Measurements from ENCODE around the gene ADAM15. TPM values are rescaled to one million over a fixed set of nuclear protein-coding genes. Genes with fewer than 3 reads are reported as not detected.

Gene ADAM15
- total RNA-seq, 1 donor from 2014 or later = 22.1 TPM

DNA sequence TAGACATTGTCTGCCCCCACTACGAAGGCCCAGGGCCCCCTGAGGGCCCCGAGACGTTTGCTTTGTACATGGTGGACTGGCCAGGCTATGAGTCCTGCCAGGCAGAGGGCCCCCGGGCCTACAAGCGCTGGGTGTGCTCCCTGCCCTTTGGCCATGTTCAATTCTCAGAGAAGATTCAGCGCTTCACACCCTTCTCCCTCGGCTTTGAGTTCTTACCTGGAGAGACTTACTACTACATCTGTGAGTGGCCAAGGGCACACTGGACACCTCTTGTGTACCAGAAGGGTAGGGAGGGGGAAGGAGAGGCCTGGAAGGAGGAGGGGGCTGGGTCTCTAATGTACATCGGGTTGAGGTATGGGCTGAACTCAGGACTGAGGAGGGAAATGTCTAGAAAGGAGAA, 15.7 kb downstream of the ADAM15 start:
- no peak overlapping the region for H3K27ac Mint-ChIP-seq
- peaks cover 30% of the 10 kb centered on the region for H3K4me1 Mint-ChIP-seq (ENCODE audit: low read depth)

DNA sequence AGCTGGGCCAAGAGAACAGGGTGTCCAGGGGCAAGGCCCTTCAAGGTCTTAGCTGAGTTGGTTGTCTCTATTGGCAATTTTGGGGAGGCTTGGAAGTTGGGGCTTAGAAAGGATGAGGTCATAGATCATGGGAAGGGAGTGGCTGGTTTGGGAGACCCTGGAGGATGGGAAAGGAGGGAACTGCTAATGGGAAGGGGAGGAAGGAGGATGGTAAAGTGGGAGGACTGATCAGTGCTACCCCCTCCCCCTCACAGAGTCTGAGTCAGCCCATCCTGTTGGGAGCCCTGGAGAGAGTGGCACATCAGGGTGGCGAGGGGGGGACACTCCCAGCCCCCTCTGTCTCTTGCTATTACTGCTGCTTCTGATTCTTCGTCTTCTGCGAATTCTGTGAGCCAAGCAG, 17.5 kb downstream of the ADAM15 start:
- no peak overlapping the region for H3K4me3 Mint-ChIP-seq (ENCODE audit: low read depth)
- TF ChIP-seq, protein P1, sequence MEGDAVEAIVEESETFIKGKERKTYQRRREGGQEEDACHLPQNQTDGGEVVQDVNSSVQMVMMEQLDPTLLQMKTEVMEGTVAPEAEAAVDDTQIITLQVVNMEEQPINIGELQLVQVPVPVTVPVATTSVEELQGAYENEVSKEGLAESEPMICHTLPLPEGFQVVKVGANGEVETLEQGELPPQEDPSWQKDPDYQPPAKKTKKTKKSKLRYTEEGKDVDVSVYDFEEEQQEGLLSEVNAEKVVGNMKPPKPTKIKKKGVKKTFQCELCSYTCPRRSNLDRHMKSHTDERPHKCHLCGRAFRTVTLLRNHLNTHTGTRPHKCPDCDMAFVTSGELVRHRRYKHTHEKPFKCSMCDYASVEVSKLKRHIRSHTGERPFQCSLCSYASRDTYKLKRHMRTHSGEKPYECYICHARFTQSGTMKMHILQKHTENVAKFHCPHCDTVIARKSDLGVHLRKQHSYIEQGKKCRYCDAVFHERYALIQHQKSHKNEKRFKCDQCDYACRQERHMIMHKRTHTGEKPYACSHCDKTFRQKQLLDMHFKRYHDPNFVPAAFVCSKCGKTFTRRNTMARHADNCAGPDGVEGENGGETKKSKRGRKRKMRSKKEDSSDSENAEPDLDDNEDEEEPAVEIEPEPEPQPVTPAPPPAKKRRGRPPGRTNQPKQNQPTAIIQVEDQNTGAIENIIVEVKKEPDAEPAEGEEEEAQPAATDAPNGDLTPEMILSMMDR (IDR thresholded peaks at IDR 0.05; ENCODE audit: unreplicated experiment) = no peak
- H3K27ac Mint-ChIP-seq = no peak overlapping the region
- peaks cover 28% of the 10 kb centered on the region for H3K4me1 Mint-ChIP-seq (ENCODE audit: low read depth)
- no peak for DNase-seq (ENCODE audit: low spot score, unreplicated experiment)
- H3K27me3 Mint-ChIP-seq = peaks cover 16% of the 10 kb centered on the region
- no peaks in the 10 kb centered on the region for H3K9me3 Mint-ChIP-seq (ENCODE audit: low read depth)
- peaks cover 13% of the 10 kb centered on the region for H3K36me3 Mint-ChIP-seq (ENCODE audit: insufficient read depth)

More for the DNA sequence above, 15.7 kb downstream of the ADAM15 start:
- peaks cover 6% of the 10 kb centered on the region for H3K27me3 Mint-ChIP-seq
- H3K4me3 Mint-ChIP-seq (ENCODE audit: low read depth) = no peak overlapping the region
- TF ChIP-seq, protein P1 (IDR thresholded peaks at IDR 0.05; ENCODE audit: unreplicated experiment) = no peak
- peaks cover 13% of the 10 kb centered on the region for H3K36me3 Mint-ChIP-seq (ENCODE audit: insufficient read depth)
- DNase-seq (ENCODE audit: low spot score, unreplicated experiment) = no peak
- H3K9me3 Mint-ChIP-seq (ENCODE audit: low read depth) = no peaks in the 10 kb centered on the region

DNA sequence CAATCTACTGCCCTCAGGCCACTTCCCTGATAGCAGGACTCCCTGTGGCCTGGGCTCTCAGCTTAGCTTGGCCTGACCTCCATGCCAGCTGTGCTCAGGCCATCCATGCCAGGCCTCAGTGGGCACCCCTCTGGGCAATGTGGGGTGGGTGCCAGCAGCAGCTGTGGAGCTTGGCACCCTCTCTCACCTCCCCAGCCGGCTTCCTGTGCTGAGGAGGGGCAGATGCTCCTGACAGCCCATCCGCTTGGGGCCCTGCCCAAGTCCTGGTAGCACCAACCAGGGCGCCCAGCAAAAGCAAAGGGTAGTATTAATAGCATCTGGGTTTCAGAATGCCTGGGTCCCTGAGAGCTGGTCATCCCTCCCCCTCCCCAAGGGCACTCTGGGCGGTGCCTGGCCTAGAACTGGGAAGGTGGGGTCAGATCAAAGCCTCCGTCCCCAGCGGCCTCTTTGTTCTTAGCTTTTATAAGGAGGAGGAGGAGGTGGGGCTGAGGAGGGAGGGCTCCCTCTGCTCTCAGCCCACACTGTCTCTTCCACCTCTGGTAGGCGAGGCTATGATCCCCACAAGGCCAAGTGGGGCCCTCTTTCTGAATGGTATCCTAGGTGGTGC, 18.5 kb downstream of the ADAM15 start:
- TF ChIP-seq, protein P1 (IDR thresholded peaks at IDR 0.05; ENCODE audit: unreplicated experiment) = no peak
- Mint-ChIP-seq H3K4me1 (ENCODE audit: low read depth) (peaks cover 23% of the 10 kb centered on the region), H3K36me3 (ENCODE audit: insufficient read depth) (peaks cover 12% of the 10 kb centered on the region), H3K27ac (no peak overlapping the region), H3K9me3 (ENCODE audit: low read depth) (no peaks in the 10 kb centered on the region), H3K27me3 (peaks cover 16% of the 10 kb centered on the region), H3K4me3 (ENCODE audit: low read depth) (no peak overlapping the region)
- no peak for DNase-seq (ENCODE audit: low spot score, unreplicated experiment)

DNA sequence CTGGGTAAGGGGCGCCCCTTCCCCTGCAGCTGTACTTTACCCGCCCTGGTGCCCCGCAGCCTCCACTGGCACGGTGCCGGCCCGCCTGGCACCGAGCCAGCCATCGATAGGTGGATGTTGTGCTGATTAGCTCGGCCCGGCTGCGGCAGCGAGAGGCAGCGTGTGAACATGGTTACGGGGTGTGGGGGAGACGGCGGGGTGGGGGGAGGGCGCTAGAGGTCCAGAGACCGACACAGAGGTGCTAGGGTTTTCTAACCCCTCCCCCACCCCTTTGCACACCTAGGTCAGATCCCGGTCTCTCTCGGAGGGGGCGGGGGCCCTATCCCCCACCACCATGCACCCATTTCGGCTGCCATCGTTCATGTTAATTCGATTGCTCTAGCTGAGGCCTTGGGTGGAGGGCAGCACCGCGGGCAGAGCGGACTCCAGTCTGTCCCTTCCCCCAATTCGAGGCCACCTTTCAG, 19.1 kb downstream of the ADAM15 start:
- Mint-ChIP-seq H3K27me3 (peaks cover 16% of the 10 kb centered on the region), H3K4me3 (ENCODE audit: low read depth) (peak overlapping the region; percentile 42), H3K9me3 (ENCODE audit: low read depth) (no peaks in the 10 kb centered on the region), H3K4me1 (ENCODE audit: low read depth) (peaks cover 18% of the 10 kb centered on the region), H3K36me3 (ENCODE audit: insufficient read depth) (peaks cover 12% of the 10 kb centered on the region), H3K27ac (no peak overlapping the region)
- DNase-seq (ENCODE audit: low spot score, unreplicated experiment) = no peak
- TF ChIP-seq, protein P1 (IDR thresholded peaks at IDR 0.05; ENCODE audit: unreplicated experiment) = no peak

DNA sequence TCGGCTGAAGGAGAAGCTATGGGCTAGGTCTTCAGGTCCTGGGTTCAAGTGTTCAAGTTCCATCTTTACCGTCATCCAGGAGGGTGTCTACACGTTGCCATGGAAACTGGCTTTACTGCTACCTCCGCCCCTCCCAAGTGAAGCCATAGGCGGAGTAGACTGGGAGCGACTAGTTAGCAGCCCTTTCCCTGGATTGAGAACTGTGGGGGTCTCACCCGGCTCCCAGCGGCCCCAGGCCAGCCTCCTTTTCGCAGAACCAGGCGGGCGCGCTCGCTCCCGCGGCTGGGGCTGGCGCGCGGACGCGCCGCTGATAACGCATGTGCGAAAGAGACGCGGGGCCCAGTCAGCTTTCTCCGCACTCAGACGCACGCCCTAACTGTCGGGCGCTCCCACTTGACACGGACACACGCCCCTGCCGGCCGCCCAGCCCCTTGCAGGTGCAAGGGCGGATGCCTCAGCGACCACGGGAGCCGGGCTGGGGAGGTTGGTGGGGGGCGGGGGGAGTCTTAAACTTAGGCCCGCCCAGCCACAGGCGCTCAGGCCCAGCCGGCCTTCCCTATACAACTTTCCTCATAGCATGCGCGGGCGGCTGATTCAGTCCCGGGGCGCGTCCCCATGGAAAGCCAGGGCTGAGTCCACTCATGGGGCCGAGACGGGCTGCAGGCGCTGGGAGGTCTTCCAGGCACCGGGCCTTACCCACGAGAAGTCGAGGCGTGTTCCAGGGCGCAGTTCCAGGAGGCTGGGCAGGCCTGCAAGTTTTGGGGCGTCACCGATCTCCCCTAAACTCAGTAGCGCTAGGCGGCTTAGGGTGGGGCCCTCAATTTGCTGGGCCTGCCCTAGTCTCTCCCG, 19.8 kb downstream of the ADAM15 start:
- TF ChIP-seq, protein P1 (IDR thresholded peaks at IDR 0.05; ENCODE audit: unreplicated experiment) = peak; percentile 72
- Mint-ChIP-seq H3K36me3 (ENCODE audit: insufficient read depth) (peaks cover 12% of the 10 kb centered on the region), H3K4me1 (ENCODE audit: low read depth) (peaks cover 17% of the 10 kb centered on the region), H3K27ac (peak overlapping the region; percentile 94), H3K27me3 (peaks cover 16% of the 10 kb centered on the region), H3K4me3 (ENCODE audit: low read depth) (peak overlapping the region; percentile 66), H3K9me3 (ENCODE audit: low read depth) (no peaks in the 10 kb centered on the region)
- DNase-seq (ENCODE audit: low spot score, unreplicated experiment) = peak; percentile 82

Data from progenitor cell of endocrine pancreas (in vitro differentiated cells).